DMS53 treated with DMSO at 0.1 percent for 48 hours (cell line): ENCODE results near the gene NHS.

Experiments used
- DNase-seq: peaks from one replicate; lab custom pipeline; 2025; ENCODE audit not compliant: unreplicated experiment; lab: John Stamatoyannopoulos, UW

Gene NHS

GRCh38 chrX:17610788-17611187, 235.8 kb downstream of the NHS start:
- no peak for DNase-seq

DNA sequence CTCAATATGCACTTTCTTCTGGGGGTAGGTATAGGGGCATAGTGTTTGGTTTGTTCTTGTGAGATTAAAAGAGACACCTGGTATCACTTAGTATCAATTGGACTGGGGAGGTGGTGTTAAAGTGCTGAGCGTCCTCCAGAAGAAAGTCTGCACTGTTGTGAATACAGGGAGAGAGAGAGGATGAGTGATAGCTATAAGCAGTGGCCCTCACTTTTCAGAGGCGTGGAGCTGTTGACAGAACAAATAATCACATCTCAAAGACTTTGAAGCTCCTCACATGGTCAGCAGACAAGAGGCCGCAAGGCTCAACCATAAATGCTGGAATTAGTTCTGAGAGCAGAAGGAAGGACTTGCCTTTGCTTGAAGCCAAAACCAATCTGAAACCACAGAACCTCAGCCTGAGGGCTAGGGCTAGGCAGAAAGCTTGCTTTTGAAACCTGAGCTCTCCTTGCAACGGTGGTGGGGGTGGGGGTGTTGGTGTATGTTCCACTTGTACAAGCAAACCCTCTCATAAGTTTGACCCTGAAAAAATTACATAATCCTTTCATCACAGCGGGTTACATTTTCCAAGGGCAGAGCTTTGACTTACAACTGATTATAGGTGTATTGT, 239.1 kb downstream of the NHS start:
- peak; percentile 38 for DNase-seq

DNA sequence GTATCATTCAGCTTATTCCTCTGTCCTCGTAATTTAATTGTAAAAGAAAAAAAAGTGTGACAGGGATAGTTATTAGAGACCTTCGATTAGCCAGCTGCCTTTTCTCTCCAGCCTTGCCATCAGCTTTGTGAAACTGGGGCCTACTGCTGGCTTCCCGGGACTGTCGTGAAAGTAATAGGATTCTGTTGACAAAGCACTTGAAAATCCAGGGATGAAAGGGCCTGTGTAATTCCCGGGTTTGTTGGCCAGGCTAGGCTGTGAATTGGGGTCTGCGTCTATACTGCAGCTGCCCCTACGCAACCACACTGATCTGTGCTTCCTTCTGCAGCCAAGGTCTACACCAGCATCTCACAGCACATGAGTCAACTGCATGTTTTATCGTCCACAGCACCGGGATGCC, 241.9 kb downstream of the NHS start:
- no peak for DNase-seq

GRCh38 chrX:17617806-17618205, 242.8 kb downstream of the NHS start:
- DNase-seq, result no peak

DNA sequence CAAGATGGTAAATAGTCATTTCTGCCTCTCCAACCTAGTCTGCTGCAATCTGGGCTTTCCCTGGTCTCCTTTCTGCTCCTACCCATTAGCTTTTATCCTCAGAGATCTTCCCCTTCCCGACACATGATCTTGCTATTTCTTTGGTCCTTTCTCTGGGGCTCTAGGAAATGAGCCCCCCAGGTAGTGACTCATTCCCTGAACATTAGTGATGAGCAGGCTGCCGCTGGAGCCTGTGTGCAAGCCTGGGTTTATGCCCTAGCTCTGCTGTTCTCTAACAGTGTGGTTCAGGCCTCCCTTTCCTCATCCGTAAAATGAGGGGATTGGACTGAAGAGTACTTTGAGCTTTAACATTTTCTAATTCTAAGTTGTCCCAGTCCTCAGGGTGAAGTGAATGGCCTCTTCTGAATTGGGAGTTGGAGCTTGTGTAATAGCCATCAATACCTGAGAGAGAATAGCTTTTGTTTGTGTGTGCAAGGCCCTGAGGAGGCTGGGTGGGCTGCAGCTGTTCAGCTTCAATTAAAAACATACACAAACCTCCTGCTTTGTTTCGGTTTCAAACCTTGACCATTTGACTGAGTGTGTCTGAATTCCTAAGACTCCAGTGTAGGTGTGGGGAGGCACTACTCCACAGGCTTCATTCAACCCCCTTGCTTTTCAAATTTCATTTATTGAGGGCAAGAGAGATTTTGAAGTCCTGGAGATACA, 246.7 kb downstream of the NHS start:
- DNase-seq, result no peak

GRCh38 chrX:17622331-17622730, 247.3 kb downstream of the NHS start:
- DNase-seq, result no peak

GRCh38 chrX:17623750-17624149, 248.8 kb downstream of the NHS start:
- DNase-seq, result no peak

GRCh38 chrX:17627026-17627425, 252.0 kb downstream of the NHS start:
- DNase-seq, result no peak

GRCh38 chrX:17628976-17629375, 254.0 kb downstream of the NHS start:
- DNase-seq, result no peak

DNA sequence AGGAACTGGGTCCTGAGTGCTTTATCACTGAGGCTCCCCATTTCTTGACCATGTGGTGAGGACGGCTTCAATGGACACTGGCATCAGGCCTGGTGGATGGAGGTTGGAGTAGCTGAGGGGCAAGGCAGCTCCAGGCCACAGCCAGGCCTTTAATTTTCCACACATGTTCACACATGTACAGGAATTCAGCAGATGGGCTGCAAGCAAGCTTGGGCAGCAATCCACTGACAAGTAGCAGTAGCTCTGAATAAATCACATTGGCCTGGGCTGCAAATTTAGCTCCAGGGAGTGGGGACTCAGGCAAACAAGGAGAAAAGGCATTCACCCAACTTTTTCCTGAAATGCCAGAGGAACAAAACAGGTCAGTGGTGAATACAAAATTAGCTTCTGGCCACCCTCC, 254.5 kb downstream of the NHS start:
- no peak for DNase-seq

DNA sequence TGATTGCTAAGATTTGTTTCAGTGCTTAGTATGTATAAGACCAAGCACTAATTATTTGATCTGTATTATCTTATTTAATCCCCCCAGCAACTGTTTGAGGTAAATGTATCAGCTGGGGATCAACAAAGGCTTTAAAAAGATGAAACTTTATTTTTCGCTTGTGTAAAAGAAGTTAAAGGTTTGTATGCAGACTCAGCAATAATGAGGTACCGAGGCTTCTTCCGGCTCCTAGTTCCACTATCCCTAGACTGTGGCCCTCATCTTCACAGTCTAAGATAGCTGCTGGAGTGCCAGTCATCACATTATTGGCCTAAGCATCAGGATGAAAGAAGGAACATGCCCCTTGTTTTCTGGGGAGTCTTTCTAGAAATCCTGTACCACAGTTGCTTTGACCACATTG, 256.6 kb downstream of the NHS start:
- no peak for DNase-seq

- no peak for DNase-seq
Observed at GRCh38 chrX:17632942-17633341, 257.9 kb downstream of the NHS start.

DNA sequence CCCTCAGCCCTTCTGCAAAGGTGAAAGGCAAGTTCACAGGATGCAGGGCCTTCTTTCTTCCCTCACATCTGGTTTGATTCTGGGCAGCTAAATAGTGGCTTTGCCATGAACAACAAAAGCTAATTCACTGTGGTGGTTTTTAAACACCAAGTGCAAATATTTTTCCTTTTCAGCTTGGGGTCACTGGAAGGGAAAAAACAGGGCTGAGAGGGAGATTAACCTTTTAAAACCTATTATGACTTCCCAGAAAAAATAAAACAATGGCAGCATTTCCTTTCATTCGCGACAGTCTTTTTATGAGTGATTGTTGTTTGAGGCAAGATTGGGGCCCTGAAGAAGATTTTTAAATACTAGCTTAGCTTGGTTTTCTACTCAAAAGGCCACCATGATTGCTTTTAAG, 258.5 kb downstream of the NHS start:
- DNase-seq, result no peak

- no peak for DNase-seq
Observed at GRCh38 chrX:17634542-17635207, 259.7 kb downstream of the NHS start.

DNA sequence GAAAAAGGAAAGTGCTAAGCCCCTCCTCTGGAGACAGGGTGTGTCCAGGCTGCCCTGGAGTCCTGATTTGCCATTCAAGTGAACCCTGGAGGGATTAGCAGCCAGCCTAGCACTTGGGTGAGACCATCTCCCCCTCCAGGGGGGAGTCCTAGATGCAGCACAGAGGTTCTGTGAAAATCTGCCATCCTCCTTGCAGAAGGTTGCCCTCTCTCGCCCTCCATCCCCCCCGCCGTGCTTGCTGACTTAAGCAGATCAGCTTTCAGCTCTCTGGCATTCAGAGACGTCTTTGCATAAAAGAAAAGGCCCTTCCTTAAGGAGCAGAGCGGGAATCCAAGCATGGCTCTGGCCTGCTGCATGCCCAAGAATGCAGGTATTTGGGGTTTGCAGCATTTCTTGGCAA, 260.2 kb downstream of the NHS start:
- no peak for DNase-seq

DNA sequence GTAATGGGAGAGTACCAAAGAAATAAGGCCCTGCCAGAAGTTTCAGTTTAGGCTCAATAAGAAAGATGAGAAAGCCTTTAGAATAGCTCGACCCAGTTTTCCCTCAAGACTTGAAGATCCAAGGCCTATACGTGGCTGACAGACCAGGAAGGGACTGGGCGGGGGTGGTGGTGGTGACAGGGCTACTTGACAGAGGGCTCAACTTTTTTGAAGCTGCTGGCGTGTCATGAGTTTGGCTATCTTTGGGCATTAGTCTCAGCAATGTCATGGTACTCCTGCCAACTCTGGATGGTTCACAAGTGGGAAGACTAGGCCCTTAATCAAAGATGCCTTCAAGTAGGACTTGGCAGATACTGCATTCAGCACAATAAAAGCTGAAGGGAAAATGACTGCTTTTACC, 262.2 kb downstream of the NHS start:
- no peak for DNase-seq

GRCh38 chrX:17638731-17639130, 263.7 kb downstream of the NHS start:
- no peak for DNase-seq

DNA sequence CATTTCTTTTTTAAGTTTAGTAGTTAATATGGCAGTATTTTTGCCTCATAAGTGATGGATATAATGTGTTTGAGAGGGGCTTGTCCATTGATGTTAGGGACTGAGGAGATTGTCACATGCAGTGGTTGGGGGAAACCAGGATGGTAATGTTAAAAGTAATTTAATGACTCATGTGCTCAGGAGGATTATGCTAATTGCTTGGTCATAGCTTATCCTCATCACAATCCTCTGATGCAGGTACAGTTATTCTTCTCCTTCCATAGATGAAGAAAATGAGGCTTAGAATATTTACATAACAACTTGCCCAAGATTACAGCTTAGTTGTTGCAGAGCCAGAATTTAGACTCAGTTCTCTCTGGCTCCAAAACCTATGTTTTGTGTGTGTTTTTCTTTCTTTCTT, 267.9 kb downstream of the NHS start:
- no peak for DNase-seq

DNA sequence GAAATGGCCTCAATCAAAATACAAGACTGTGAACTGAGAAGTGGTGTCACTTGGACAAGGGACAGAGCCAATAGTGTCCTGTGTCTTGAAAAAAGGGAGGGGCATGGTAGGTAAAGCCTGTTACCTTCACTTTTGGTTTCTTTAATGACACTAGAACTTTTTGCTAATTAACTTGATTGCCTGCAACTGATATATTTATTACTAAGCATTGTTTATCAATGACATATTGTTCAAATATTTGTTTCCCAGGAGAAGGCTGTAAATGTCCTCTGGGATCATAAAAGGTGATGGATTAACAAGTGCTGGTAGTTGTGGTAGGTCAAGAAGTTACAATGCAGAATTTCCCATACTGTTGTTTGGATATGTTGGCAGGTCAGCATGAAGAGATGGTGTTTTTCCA, 268.5 kb downstream of the NHS start:
- no peak for DNase-seq

- no peak for DNase-seq
Observed at GRCh38 chrX:17644001-17644400, 269.0 kb downstream of the NHS start.

GRCh38 chrX:17654116-17654515, 279.1 kb downstream of the NHS start:
- DNase-seq, result no peak

GRCh38 chrX:17655211-17656034, 280.4 kb downstream of the NHS start:
- no peak for DNase-seq
